ENCODE data around the gene CCDC185.

Gene CCDC185

DNA sequence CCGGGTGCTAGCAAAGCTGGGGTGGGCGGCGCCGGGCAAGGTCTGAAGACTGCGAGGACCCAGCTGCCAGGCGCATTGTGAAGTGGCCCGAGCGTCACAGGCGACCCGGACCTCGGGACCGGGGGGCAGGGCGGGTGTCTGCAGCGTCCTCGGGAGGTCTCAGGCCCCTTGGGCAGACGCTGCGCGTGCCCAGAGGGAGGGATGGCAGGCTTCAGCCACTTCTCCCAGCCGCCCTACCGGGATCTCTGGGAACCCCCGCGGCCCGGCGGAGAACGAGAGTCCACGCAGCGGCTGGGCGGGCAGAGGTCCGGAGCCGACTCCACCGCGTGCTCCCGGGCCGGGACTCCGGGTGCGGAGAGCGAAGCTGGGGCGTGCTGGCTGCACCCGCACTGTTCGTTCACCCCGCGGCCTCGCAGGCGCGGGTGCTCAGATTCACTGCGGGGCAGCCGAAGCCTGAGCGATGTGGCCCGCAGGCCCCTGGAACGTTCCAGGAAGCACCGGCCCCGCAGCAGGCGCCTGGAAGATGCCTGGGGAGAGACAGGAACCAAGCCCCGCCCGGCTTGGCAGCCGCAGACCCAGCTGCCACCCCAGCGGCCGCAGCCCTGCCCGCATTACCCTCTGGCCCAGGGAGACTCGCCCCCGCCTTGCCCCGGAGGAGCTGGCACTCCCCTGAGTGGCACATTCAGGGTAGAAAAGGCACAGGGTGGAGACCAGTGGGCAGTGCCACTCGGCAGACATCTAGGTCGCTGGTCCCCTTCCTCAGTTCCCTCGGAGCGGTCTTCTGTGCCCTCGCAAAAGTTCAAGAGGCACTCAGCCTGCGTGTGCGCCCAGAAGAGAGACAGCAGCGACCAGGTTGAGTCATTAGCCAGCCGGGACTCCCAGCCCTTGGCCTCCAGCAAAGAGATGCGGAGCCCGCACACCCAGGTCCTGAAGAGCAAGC is at the start of gene CCDC185:
Gene CCDC185, plus strand, starts transcription at position 141 of the 940 bp plus-strand sequence. Its CDS starts 61 bp downstream, at position 202.
- no peak for DNase-seq

- no peak for DNase-seq
Observed at GRCh38 chr1:223343692-223344091, 49.5 kb upstream of the CCDC185 start.

- DNase-seq, result no peak
Observed at GRCh38 chr1:223344491-223344890, 48.7 kb upstream of the CCDC185 start.

DNA sequence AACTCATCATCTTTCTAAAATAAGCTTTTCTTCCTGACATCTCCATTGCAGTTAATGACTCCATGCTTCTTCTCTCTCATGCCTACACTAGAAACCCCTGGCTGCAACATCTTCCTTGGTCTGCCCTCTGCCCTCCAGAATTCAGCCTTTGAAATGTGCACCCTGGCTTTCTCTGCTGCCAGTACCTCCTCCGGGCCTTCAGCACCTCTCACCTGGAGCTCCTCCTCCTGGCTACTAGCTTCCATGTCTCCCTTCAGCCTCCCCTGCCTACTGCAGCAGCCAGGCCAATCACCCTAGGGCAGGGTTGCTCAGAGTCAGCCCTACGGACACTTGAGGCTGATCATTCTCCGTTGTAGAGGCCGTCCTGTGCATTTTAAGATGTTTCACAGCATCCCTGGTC is 47.5 kb upstream of the CCDC185 start:
- DNase-seq, result no peak

DNA sequence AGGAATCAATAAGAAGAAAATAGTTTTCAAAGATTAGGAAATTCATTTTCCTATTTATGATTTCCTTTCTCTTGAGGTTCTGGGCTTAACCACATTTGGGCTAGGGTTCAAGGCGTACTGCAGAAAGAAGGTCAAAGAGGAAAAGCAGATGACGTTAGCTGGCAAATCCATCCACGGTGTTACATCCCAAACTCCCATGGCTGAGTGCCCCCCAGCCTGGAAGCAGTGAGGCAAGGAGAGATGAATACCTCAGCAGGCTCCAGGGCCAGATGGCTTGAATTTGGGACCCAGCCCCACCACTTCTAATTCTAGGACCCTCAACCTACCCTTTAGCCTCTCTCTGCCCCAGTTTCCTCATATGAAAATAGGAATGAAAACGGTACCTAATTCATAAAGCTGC is 46.9 kb upstream of the CCDC185 start:
- DNase-seq, result no peak

GRCh38 chr1:223347583-223347982 is 45.6 kb upstream of the CCDC185 start:
- DNase-seq, result no peak

DNA sequence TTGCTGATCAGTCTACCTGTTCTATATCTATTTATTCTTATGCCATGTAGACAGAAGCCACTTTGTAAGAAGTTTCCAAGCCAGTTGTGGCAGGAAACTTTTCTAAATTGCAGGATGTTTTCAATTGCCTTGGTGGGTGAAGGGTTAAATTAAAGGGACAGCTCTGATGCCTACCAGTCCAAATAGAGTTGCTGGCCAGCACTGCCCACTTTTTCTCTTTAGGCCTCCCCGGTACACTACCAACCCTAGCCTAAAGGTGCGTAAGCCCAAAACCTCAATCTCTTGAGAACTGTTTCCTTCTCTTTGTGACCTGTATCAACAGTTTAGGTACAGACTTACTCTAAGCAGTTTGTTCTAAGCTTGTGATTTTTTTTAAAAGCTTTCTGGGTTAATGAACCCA is 44.8 kb upstream of the CCDC185 start:
- no peak for DNase-seq

GRCh38 chr1:223349241-223349640 is 44.0 kb upstream of the CCDC185 start:
- no peak for DNase-seq

DNA sequence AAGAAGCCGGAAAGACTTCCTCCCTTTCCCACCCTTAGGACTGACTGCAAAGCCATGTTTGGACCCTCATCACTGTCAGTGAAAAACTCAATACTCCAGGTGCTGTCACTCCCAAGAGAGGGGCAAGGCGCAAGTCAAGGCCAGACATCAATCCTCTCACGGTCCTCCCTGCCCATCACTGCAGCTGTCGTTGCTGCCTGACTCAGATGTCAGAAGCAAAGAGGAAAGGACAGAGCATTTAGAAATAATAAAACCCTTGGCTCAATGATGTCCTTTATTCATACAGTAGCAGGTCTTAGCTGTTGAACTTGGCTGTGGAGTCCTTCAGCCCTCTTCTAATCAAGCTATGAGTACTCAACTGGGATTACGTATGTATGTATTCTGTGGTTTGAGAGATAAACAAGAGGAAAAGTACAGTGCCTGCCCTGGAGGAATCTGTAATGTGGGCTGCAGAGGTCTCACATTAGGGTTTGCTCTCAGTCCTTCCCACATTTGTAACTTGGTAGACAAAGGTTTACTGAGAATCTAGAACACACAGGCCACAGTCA is 42.8 kb upstream of the CCDC185 start:
- DNase-seq, result no peak

GRCh38 chr1:223352944-223353343 is 40.3 kb upstream of the CCDC185 start:
- DNase-seq, result no peak

DNA sequence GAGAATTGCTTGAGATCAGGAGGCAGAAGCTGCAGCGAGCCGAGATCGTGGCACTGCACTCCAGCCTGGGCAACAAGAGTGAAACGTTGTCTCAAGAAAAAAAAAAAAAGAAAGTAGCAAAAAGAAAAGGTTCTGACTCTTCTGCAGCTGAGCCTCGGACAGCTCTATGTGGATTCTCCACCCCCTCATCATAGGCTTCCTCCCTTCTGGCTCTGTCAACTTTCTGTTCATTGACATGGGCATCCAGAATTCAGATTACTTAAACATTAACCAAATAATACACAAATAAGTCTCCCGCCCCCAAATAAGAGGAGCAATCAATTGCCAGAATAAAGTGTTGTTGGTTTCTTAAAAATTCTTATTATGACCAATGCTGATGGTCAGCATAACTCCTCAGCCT is 39.3 kb upstream of the CCDC185 start:
- DNase-seq, result no peak

DNA sequence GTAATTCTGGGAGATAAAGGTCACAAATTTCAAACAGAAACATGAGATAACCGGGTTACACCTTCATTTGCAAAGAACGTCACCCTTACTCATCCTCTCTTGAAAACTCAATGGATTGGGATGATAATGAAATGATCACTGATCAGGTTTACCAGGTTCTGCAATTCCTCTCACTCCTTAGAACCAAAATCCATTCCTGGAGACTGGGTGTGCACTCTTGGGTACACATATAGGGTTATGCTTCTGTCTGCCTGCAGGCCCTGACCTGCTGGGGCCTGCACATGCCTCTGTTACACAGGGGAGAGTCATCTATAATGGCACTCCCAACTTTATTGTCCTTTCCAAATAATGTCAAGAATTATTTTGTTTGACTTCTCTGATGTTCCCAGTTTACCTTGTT is 37.5 kb upstream of the CCDC185 start:
- no peak for DNase-seq

GRCh38 chr1:223358826-223359225 is 34.4 kb upstream of the CCDC185 start:
- no peak for DNase-seq

DNA sequence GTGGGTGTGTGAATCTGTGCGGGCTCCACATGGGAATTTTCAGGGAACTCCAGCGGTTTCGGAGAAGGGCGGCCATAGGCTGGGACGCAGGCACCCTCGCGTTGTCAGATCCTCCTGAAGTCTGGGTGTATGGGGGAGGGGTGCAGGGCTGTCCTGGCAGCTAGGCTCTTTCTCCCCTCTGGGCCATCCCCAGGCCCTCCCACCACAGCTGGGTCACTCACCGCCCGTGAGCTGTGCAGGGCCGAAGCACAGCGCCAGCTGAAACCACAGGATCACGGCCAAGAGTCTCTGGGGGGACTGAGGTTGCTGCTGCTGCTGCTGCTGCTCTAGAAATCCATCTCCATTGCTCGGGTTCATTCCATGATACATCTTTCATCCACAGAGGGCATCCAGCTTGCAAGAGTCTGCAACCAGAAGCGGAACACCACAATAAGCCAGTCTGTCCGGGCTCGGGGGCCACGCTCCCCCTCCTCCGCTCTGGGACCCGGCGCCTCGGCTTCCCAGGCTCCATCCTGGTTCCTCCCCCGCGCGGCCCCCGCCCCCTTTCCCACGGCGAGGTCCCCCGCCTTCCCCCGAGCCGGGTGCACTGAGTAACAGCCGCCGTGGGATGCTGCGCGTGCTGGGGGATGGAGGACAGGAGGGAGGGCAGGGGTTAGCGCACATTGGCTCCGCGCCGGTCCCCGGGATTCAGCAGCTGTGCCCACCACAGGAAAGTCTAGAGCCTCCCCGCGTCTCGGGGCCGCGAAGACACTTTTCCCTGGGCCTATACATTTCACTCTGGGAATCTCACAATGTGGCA is 30.0 kb upstream of the CCDC185 start:
- DNase-seq, result peak in 1 of 2 experiments; percentile 5

DNA sequence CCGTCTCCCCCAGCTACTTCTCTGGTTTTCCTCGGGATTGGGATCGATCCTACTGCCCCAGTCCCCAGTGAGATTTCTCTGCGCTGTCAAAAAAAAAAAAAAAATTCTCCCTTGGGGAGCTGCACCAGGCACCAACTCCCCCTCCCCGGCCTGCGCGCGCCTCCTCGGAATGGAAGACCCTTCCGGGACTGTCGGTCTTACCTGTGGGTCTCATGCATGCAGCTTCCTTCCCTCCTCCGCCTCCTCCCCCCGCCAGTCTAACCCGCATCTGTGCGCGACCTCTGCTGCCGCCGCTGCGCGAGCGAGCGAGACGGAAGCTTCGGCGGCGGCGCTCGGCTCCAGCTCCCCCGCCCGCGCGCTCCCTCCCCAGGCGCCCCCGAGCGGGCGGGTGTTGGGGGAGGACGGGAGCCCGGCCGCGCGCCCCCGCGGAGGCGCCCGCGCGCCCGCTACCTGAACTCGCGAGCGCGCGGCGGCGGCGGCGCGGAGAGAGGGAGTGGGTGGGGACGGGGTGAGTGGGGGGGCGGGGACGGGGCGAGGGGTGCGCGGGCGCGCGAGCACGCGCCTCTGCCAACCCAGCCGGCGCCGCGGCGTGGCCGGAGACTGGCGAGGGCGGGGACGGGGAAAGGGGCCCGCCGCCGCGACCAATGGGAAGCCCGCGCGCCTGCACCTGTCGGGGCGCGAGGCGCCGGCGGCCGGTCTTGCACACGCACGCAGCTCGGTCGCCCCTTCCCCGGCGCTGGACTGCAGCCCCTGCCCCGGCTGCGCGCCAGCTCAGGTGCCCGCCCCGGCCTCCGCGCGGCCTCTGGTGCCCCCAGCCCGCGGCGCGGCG is 29.1 kb upstream of the CCDC185 start, which contains the start of gene SUSD4:
Gene SUSD4, minus strand, starts transcription at position 321 of the 829 bp plus-strand sequence. CDS start 751 bp downstream, outside the sequence.
- peak in 1 of 2 experiments; percentile 19 for DNase-seq

- peak in 1 of 2 experiments; percentile 2 for DNase-seq
Observed at GRCh38 chr1:223364685-223365382, 28.4 kb upstream of the CCDC185 start.

GRCh38 chr1:223374064-223374610 is 19.1 kb upstream of the CCDC185 start:
- no peak for DNase-seq

- DNase-seq, result no peak
Observed at GRCh38 chr1:223378754-223379153, 14.5 kb upstream of the CCDC185 start.

DNA sequence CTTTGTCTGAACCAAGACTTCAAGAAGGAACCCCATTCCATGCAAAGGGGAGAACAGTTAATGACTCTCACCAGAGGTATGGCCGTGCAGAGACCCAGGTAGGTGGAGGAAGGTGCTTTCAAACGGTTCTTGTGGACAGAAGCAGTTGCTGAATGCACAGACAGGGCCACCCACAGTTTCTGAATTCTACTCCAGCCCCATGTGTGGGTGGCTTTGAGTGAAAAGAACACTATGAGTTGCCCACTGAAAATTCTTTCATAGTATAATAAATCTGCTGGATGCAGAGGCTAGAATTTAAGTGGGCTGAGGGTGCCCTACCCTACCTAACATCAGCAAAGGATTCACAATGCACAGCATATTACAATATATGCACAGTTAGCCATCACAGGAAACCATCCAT is 7.2 kb upstream of the CCDC185 start:
- no peak for DNase-seq

DNA sequence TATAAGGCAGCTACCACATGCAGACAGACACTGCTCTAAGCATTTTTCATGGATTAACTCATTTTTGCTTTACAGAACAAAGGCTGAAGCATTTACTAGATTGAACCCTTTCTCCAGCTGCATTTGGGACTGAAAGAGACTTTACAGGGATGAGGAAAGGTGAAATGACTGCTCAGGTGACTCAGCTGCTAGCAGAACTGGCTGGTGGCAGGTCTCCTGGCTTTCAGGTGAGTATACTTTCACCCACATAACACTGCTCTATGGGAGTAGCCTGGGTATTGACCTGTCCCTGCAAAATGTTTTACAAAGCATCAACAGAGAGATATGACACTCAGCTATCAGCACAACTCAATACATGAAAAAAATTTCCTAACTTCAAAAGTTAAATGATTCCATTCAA is 2.6 kb upstream of the CCDC185 start:
- DNase-seq, result no peak

- no peak for DNase-seq
Observed at GRCh38 chr1:223394242-223394641, 1.0 kb downstream of the CCDC185 start.

Measured in cerebellar nuclear complex (tissue), 1 donor.